HG02938 (cell line): ENCODE results near the gene EHD2.
"Not testable (repeated sequence)": the region's sequence is repeated elsewhere in the genome, so short reads cannot be mapped to it uniquely, and the experiment has no call there.

ENCODE experiments used
- ATAC-seq: cut with Tn5 transposase; IDR thresholded peaks from one replicate; pipeline ENCODE4 v1.9.1; 2021; ENCODE audit warnings: mild to moderate bottlenecking, moderate library complexity; ENCODE audit not compliant: unreplicated experiment

EHD2 gene

GRCh38 chr19:47745010-47745901 is 32.0 kb downstream of the EHD2 start, which contains the start of gene NOP53:
TSS of gene NOP53 (plus strand) at chr19:47745546. CDS start at chr19:47745560, 14 bp downstream.
- ATAC-seq = peak; percentile 63

DNA sequence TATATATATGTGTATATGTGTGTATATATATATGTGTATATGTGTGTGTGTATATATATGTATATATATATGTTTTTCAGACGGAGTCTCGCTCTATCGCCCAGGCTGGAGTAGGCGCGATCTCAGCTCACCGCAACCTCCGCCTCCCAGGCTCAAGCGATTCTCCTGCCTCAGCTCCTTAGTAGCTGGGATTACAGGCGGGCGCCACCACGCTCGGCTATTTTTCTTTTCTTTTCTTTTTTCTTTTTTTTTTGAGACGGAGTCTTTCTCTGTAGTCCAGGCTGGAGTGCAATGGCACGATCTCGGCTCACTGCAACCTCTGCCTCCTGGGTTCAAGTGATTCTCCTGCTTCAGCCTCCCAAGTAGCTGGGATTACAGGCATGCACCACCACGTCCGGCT is 32.9 kb downstream of the EHD2 start:
- ATAC-seq = not testable (repeated sequence)

DNA sequence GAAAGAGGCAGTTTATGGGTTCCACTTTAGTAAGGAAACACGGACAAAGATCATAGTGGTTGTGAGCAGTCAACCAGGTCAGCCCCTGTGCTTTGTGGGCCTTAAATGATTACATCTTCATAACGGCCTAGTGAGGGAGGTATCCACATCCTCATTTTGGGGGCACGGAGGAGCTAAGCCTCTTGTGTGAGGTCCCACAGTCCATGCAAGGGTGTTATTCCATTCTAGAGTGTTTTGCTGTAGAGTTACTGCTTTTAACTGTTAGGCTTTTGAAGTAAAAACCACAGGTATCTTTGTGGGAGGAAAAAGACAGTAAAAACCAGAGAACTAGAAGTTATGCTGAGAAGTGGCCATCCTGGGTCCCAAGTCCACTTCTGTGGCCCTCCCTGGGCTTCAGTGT is 36.1 kb downstream of the EHD2 start:
- no peak for ATAC-seq

DNA sequence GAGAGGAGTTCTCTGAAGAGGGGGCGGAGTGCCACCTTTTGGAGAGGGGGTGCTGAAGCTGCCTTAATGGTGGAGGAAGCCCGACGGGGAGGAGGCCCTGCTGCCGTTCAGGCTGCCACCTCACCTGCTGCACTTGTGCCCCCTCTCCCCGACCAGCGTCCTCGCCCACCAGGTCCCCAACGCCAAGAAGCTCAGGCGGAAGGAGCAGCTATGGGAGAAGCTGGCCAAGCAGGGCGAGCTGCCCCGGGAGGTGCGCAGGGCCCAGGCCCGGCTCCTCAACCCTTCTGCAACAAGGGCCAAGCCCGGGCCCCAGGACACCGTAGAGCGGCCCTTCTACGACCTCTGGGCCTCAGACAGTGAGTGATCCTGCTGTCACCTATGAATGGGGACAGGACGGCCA is 37.5 kb downstream of the EHD2 start:
- no peak for ATAC-seq

- no peak for ATAC-seq
Observed at GRCh38 chr19:47752440-47753211, 39.4 kb downstream of the EHD2 start.

GRCh38 chr19:47754206-47755064 is 41.2 kb downstream of the EHD2 start:
- no peak for ATAC-seq

DNA sequence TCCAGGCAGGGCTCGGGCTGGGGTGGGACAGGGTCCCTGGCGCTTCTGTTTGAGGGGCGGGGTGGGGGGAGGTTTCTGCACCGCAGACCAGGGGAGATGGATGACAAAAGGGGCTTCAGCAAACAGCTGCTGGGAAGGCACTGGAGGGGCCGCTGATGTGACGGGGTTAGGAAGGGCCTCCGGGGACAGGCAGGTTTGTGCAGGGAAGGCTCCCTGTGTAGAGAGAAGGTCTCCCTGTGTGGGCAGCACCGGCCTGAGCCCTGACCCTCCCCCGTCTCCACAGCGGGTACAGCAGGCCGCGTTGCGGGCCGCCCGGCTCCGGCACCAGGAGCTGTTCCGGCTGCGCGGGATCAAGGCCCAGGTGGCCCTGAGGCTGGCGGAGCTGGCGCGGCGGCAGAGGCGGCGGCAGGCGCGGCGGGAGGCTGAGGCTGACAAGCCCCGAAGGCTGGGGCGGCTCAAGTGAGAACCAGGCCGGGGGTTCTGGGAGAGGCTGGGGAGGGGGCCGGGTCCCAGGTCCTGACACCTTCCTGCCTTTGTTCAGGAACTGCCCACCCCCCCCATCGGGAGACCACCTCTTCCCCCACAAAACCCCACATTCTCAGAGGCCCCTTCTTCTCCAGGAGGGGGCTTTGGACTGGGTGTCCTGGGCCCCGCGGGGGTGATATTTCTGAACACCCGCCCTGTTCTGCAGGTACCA is 42.0 kb downstream of the EHD2 start:
- no peak for ATAC-seq

- ATAC-seq = no peak
Observed at GRCh38 chr19:47755762-47756626, 42.8 kb downstream of the EHD2 start.

DNA sequence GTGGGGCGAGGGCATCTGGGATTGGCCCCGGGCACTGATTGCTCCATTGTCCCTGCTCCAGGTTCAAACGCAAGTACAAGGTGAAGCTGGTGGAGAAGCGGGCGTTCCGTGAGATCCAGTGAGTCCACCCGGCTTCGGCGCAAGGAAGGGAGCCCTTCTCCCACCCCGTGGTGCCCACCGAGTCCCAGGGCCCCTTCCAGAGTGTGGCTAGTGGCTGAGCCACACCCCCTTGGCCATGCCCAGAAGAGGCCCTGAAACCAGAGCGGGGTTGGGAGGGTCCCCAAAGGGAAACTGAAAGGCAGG is 43.4 kb downstream of the EHD2 start:
- ATAC-seq = no peak

DNA sequence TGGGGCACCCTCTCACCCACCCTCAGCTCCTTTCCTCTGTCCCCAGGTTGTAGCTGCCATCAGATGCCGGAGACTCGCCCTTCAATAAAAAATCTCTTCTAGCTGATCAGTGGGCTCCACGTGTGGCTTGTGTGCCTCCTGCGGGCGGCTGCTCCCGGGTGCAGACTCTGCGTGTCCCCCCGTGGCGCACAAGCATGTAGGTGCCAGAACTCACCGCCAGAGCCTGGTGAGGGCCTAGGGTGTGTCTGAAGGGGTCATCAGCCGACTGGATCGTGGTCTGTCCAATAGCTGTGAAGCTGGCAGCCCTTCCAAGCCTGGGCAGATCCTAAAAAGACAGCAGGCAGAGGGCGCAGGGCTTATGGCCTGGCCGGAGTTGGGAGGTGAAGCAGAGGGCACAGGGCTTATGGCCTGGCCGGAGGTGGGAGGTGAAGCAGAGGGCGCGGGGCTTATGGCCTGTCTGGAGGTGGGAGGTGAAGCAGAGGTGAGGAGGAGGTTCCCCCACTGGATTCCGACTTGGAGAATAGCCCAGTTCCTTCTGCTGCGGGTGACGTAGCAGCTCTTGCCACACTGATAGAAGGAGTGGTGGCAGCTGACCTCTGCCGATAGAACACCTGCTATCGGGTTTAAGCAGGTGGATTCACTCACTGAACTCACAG is 43.9 kb downstream of the EHD2 start:
- ATAC-seq = no peak

GRCh38 chr19:47757617-47758442 is 44.6 kb downstream of the EHD2 start:
- ATAC-seq = no peak

DNA sequence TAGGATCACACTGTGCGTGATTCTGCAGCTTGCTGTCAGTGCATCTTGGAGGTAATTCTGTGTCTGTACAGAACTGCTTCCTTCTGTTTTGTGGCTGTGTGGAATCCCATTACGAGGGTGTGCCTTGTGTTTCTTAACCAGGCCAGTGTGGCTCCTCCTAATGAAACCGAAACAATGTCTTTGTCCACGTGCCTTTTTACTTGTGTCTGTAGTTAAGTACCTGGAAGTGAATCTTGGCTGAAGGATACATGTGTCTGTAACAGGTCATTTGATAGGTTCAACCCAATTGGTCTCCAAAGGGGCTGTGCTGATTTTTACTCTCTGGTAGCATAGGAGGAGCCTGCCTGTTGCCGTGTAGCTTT is 45.2 kb downstream of the EHD2 start:
- no peak for ATAC-seq

DNA sequence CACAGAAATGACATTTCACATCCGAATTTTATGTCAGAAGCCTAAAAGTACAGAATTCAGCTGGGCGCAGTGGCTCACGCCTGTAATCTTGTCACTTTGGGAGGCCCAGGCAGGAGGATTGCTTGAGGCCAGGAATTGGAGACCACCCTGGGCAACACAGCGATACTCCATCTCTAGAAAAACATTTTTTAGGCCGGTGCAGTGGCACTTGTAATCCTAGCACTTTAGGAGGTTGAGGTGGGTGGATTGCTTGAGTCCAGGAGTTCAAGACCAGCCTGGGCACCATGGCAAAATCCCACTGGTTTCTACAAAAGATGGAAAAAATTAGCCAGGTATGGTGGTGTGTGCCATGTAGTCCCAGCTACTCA is 47.4 kb downstream of the EHD2 start:
- no peak for ATAC-seq

DNA sequence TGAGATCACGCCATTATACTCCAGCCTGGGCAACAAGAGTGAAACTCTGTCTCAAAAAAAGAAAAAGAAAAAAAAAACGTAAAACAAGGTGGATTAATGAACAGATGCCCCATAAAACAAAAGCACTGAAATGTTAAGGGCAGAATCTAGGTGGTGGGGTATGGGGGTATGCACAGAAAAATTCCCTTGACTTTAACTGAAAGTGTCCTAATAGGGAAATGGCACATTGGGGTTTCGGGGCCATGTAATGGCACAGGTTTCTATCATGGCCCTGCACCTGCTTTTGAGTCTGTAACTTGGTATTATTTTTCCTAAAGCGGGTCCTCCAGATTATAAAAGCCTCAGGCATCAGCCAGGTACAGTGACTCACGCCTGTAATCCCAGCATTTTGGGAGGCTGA is 48.3 kb downstream of the EHD2 start:
- ATAC-seq = no peak

- ATAC-seq = no peak
Observed at GRCh38 chr19:47762151-47762550, 48.9 kb downstream of the EHD2 start.

DNA sequence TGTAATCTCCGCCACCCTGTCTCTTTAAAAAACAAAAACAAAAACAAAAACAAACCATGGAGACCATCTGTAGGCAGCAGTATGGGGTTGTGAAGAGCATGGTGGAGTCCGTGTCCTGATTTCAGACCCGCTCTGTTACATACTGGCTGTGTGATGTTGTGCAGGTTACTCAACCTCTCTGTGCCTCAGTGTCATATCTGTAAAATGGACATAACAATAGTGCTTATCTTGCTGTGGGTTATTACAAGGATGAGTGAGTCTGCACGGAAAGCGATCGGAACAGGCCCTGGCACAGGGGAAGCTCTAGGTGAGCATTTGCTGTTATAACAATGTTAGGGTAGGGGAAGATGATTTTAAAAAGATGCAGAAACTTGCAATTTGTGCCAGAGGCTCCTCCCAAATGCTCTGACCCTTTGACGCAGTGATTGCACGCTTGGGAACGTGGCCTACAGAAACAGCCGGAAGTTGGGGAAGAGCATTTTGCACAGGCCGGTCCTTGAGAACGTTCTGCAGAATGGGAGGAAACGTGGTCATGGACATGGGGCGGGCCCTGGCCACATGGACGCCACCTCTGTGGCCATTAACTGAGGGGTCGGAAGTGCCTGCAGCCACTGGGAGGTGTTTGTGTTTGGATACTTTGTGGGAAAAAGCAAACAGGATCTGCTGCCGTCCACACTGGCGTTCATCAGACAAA is 49.5 kb downstream of the EHD2 start:
- ATAC-seq = no peak

DNA sequence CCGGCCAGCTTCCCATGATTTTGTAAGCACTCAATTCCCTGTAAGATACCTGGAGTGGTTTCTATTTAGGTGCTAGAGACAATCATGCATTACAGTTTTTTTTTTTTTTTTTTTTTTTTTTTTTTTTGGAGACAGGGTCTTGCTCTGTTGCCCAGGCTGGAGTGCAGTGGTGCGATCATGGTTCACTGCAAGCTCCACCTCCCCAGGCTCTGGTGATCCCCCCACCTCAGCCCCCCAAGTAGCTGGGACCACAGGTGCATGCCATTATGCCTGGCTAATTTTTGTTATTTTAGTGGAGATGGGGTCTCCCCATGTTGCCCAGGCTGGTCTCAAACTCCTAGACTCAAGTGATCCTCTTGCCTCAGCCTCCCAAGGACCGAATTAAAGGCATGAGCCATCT is 51.5 kb downstream of the EHD2 start:
- not testable (repeated sequence) for ATAC-seq
